Fibroblast of mammary gland (primary cell): ENCODE data around the gene ZC3H12C.

Source experiments
- DNase-seq: peaks from one replicate; pipeline ENCODE4 v3.0.0-alpha.2; 2010; ENCODE audit warnings: low read depth
- H3K4me3 ChIP-seq: 2 replicates; pipeline ENCODE4 v1.5.1; 2011; ENCODE audit warnings: low read depth, mild to moderate bottlenecking, low read length, moderate library complexity; ENCODE audit not compliant: control insufficient read depth
- CTCF ChIP-seq: conservative IDR thresholded peaks from 2 replicates; pipeline ENCODE4 v1.5.1; 2011; ENCODE audit warnings: low read depth, low read length, inconsistent platforms; ENCODE audit not compliant: control insufficient read depth, insufficient read depth

The ZC3H12C gene

GRCh38 chr11:110090466-110091026 lies 2.6 kb upstream of the ZC3H12C start:
- DNase-seq: no peak
- no peak overlapping the region for H3K4me3 ChIP-seq
- no peak for TF ChIP-seq CTCF

- peak; percentile 41 for DNase-seq
- peak overlapping the region; percentile 61 for H3K4me3 ChIP-seq
- no peak for TF ChIP-seq CTCF
These were observed 1.1 kb upstream of the ZC3H12C start for GRCh38 chr11:110092111-110092514.

- peak; percentile 64 for DNase-seq
- no peak for TF ChIP-seq CTCF
- peak overlapping the region; percentile 69 for H3K4me3 ChIP-seq
These were observed 460 bp downstream of the ZC3H12C start for GRCh38 chr11:110093407-110094297.

GRCh38 chr11:110094298-110095285 lies 1.4 kb downstream of the ZC3H12C start:
- peak overlapping the region; percentile 69 for H3K4me3 ChIP-seq
- TF ChIP-seq CTCF: no peak
- no peak for DNase-seq

GRCh38 chr11:110095554-110095953 lies 2.4 kb downstream of the ZC3H12C start:
- peak overlapping the region; percentile 69 for H3K4me3 ChIP-seq
- DNase-seq: peak; percentile 68
- no peak for TF ChIP-seq CTCF

- no peak for TF ChIP-seq CTCF
- no peak for DNase-seq
- no peak overlapping the region for H3K4me3 ChIP-seq
These were observed 3.3 kb downstream of the ZC3H12C start for GRCh38 chr11:110096496-110096895.
